AG09319 (cell line): ENCODE results near the gene GAS6.

ENCODE experiments used
- DNase-seq: peaks from one replicate; pipeline ENCODE4 v3.0.0-alpha.2; 2010; ENCODE audit warnings: low read depth; ENCODE audit errors: extremely low read depth
- CTCF ChIP-seq: IDR thresholded peaks from 2 replicates; pipeline ENCODE4 v1.5.1; 2011; ENCODE audit warnings: low read depth, mild to moderate bottlenecking, inconsistent platforms, low read length, moderate library complexity

The GAS6 gene

GRCh38 chr13:113887700-113888201 is 23.9 kb upstream of the GAS6 start:
- peak; percentile 92 for DNase-seq
- no peak for TF ChIP-seq CTCF

DNA sequence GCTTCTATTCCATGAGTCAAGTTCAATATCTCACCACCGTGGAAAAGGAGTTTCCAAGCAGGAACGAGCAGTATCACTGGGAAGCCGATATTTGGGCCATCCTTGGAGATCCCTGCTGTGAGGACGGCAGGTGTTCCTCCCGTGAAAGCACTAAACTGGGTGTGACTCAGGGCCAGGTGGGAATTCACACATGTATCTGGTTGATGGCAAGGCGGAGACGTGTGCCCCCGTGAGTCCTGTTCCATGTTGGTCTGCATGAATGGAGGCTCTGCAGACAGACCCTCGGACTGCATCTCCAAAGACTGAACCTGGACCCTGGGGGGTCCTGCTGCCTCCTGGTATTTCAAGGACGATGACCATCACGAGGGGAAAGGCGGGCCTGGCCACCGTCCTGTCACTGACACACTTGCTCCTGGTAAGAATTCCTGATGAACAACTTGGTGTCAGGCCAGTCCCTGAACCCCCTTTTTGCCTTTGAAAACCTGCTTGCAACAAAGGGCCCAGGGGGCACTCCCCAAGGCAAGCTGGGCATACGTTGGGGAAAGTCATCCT is 22.8 kb upstream of the GAS6 start:
- TF ChIP-seq CTCF = no peak
- no peak for DNase-seq

GRCh38 chr13:113884821-113885220 is 20.9 kb upstream of the GAS6 start:
- DNase-seq = no peak
- TF ChIP-seq CTCF = no peak

DNA sequence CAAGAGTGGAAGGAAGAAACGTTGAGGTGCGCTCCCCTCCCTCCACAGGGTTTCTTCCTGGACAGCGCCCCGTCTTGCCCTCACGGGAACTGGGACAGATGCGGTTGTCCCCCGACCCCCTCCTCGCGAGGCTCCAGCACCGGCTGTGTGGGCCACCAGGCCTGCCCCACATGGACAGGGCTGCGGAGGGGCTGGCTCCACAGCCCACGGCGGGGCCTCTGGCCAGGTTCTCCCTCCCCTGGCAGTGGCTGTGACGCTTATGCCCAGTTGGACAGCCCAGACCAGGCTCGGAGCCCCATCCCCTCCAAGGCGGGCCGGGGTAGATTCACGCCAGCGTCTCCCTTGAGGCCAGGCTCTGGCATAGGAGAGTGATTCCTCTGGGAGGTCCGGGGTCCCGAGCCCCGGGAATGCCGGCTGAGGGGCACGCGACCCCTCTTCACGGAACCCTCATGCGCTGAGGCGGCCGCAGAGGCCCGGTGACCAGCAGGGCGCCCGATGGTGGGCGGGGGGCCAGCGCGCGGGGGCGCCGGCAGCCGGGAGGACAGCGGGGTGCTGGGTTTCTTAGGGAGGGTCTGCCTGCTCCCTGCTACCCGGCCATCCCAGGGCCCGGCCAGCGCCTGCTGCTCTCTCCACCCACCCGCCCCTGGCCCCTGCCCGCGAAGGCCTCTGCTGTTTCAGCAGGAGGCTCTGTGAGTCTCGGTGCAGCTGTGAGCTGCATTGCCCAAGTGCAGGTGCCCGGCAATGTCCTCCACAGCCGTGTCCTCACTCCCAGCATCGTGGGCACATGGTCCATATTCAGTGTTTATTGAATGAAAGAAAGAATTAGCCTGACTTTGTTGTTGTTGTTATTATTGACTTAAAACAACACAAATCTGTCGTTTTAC is 20.3 kb upstream of the GAS6 start:
- TF ChIP-seq CTCF = no peak

GRCh38 chr13:113883314-113883811 is 19.5 kb upstream of the GAS6 start:
- TF ChIP-seq CTCF = no peak
- no peak for DNase-seq

More for the DNA sequence above, 20.3 kb upstream of the GAS6 start:
- no peak for DNase-seq

GRCh38 chr13:113882716-113883115 is 18.8 kb upstream of the GAS6 start:
- no peak for DNase-seq
- TF ChIP-seq CTCF = no peak

- no peak for TF ChIP-seq CTCF
Measured at GRCh38 chr13:113882267-113882630, 18.4 kb upstream of the GAS6 start.

More at GRCh38 chr13:113882267-113882630, 18.4 kb upstream of the GAS6 start:
- DNase-seq = no peak
